ENCODE measurements around the gene CUTC. TPM values are rescaled to one million over a fixed set of nuclear protein-coding genes. Genes with fewer than 3 reads are reported as not detected.

Gene CUTC
- total RNA-seq, 2 experiments from 2014 or later, result 29.9 to 41.6 TPM

GRCh38 chr10:99730026-99730425, 2.0 kb upstream of the CUTC start:
- CTCF ChIA-PET (ENCODE audit: unreplicated experiment), result no interaction called here
- H3K79me2 ChIP-seq (ENCODE audit: insufficient read depth, low read depth, low read length), result peaks cover 36% of the 10 kb centered on the region; the same call in 1 of the 2 replicates

GRCh38 chr10:99731306-99732032, 565 bp upstream of the CUTC start:
- Histone ChIP-seq H3K79me2 (ENCODE audit: insufficient read depth, low read depth, low read length) (peaks cover 38% of the 10 kb centered on the region; the same call in 1 of the 2 replicates), H3K4me3 (ENCODE audit: low read depth, low read length, poor library complexity, severe bottlenecking) (peak overlapping the region; percentile 78), H3K9me3 (ENCODE audit: low read length) (no peaks in the 10 kb centered on the region), H3K36me3 (ENCODE audit: insufficient read depth, low read length) (peaks cover 25% of the 10 kb centered on the region), H2AFZ (ENCODE audit: low read length) (peak overlapping the region; percentile 85), H3K4me1 (ENCODE audit: insufficient read depth, low read length, poor library complexity, severe bottlenecking) (peaks cover 18% of the 10 kb centered on the region), H4K20me1 (ENCODE audit: insufficient read depth, low read length) (no peaks in the 10 kb centered on the region), H3K9me2 (ENCODE audit: insufficient read depth, low read length) (no peaks in the 10 kb centered on the region), H3K27ac (ENCODE audit: low read depth, low read length, poor library complexity, severe bottlenecking) (peak overlapping the region; percentile 74), H3K4me2 (ENCODE audit: low read length) (peak overlapping the region; percentile 75)
- BruUV-seq (replicated peaks), result TSS peak; percentile 93
- no peak for DNase-seq (ENCODE audit: low spot score)
- TF ChIP-seq EZH2phosphoT487 (IDR thresholded peaks at IDR 0.05; ENCODE audit: borderline replicate concordance, low read depth, low read length) (no peak), CTCF (conservative IDR thresholded peaks at IDR 0.05; ENCODE audit: low read length) (no peak)
- ChIA-PET CTCF (ENCODE audit: unreplicated experiment) (interaction anchor here (0.8 kb wide), 1 partner anchor 433 kb away, joined by 3 read pairs; no protein-coding TSS in a partner anchor), POLR2A (interaction anchor here (0.6 to 3.6 kb wide), 15 partner anchors 8 to 289 kb away, joined by 3 to 17 read pairs (median 4); partner anchors contain the start of gene ENTPD7)
- intact Hi-C loops (cut with micrococcal nuclease; ENCODE audit: unreplicated experiment), result loop anchor here (2.0 to 10.0 kb wide), 5 partner anchors 47 to 297 kb away; partner anchors contain the start of genes ENTPD7, GOT1 and SLC25A28

More at GRCh38 chr10:99730026-99730425, 2.0 kb upstream of the CUTC start:
- no peak for DNase-seq (ENCODE audit: low spot score)
- TF ChIP-seq CTCF (conservative IDR thresholded peaks at IDR 0.05; ENCODE audit: low read length) (no peak), EZH2phosphoT487 (IDR thresholded peaks at IDR 0.05; ENCODE audit: borderline replicate concordance, low read depth, low read length) (no peak)
- no peak overlapping the region for H2AFZ ChIP-seq (ENCODE audit: low read length)
- peaks cover 30% of the 10 kb centered on the region; the same call in 1 of the 2 replicates for H3K36me3 ChIP-seq (ENCODE audit: insufficient read depth, low read length)
- H3K9me3 ChIP-seq (ENCODE audit: low read length), result no peaks in the 10 kb centered on the region
- intact Hi-C loops (cut with micrococcal nuclease; ENCODE audit: unreplicated experiment), result loop anchor here (5.0 to 10.0 kb wide), 3 partner anchors 108 to 295 kb away; partner anchors contain the start of genes GOT1 and SLC25A28
- H3K4me1 ChIP-seq (ENCODE audit: insufficient read depth, low read length, poor library complexity, severe bottlenecking), result peaks cover 18% of the 10 kb centered on the region
- no peaks in the 10 kb centered on the region for H4K20me1 ChIP-seq (ENCODE audit: insufficient read depth, low read length)
- H3K9me2 ChIP-seq (ENCODE audit: insufficient read depth, low read length), result no peaks in the 10 kb centered on the region
- BruUV-seq (replicated peaks), result no TSS peak
- H3K27ac ChIP-seq (ENCODE audit: low read depth, low read length, poor library complexity, severe bottlenecking), result no peak overlapping the region
- no peak overlapping the region for H3K4me3 ChIP-seq (ENCODE audit: low read depth, low read length, poor library complexity, severe bottlenecking)
- POLR2A ChIA-PET, result interaction anchor here (1.5 kb wide), 1 partner anchor 9 kb away, joined by 3 read pairs; no protein-coding TSS in a partner anchor
- no peak overlapping the region for H3K4me2 ChIP-seq (ENCODE audit: low read length)

Data from OCI-LY7 (cell line).